Hepatocyte (in vitro differentiated cells): ENCODE data around the gene PDXP.

Experiments used
- EZH2phosphoT487 ChIP-seq: fragments of 200-600 bp; sonication (generic); IDR thresholded peaks from one replicate; pipeline ENCODE4 v1.6.1; 2018; ENCODE audit warnings: antibody characterized with exemption, mild to moderate bottlenecking, low read depth, moderate library complexity; ENCODE audit not compliant: unreplicated experiment, severe bottlenecking
- TF ChIP-seq, protein P1 (sequence below): fragments of 200-600 bp; sonication (generic); IDR thresholded peaks from 2 replicates; pipeline ENCODE4 v1.5.1; 2016; ENCODE audit warnings: antibody characterized with exemption, mild to moderate bottlenecking; ENCODE audit not compliant: poor library complexity

DNA sequence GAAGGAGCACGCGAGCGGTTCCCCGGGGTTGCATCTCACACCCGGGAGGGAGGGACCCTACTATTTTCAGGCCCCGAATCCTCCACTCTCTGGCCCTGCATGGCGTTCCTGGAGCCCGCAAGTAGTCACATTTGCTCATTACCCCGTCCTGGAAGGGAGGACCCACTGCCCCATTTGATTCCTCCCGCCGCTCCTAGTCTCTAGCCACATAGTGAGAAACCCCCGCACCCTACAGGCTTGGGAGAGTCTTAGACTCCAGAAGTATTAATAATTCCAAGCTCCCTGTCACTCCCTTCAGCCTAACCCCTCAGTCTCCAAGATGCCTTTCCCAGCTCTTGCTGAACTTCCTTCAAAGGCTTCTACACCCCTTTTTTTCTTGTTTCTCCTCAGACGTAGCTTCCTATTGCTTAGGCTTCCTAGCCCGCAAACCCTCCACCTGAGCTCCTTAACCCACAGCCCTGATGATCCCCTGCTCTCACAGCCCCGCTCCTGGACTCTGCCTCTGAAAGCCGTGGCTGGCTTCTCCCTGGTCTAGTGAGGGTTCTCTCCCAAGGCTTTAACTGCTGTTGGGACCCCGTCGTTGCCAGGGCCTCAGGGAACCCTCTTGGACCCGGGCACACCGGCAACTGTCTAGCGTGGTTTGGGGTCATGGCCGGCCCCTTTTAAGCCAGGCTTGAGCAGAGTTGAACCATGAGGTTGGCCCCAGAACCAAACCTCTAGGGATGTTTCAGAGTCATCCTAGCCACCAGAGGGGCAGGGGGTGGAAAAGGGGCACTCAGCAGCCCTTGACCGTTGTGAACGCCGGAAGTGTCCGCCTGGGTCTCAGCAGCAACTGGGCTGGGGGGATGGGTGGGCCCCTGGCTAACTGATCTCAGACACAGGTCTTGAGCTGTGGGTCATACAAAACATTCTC is 49.0 kb upstream of the PDXP start:
- TF ChIP-seq, protein P1, sequence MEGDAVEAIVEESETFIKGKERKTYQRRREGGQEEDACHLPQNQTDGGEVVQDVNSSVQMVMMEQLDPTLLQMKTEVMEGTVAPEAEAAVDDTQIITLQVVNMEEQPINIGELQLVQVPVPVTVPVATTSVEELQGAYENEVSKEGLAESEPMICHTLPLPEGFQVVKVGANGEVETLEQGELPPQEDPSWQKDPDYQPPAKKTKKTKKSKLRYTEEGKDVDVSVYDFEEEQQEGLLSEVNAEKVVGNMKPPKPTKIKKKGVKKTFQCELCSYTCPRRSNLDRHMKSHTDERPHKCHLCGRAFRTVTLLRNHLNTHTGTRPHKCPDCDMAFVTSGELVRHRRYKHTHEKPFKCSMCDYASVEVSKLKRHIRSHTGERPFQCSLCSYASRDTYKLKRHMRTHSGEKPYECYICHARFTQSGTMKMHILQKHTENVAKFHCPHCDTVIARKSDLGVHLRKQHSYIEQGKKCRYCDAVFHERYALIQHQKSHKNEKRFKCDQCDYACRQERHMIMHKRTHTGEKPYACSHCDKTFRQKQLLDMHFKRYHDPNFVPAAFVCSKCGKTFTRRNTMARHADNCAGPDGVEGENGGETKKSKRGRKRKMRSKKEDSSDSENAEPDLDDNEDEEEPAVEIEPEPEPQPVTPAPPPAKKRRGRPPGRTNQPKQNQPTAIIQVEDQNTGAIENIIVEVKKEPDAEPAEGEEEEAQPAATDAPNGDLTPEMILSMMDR, result no peak
- TF ChIP-seq EZH2phosphoT487, result no peak
